Thoracic aorta (tissue), 2 donors: Measurements from ENCODE around the gene OXA1L. TPM values are rescaled to one million over a fixed set of nuclear protein-coding genes. Genes with fewer than 3 reads are reported as not detected.
"Not testable (repeated sequence)": the region's sequence is repeated elsewhere in the genome, so short reads cannot be mapped to it uniquely, and the experiment has no call there.

Experiments
- ATAC-seq: fragments of 150-250 bp; one replicate; pipeline ENCODE4 v1.8.0; 2017; ENCODE audit warnings: low read depth; ENCODE audit not compliant: insufficient number of reproducible peaks, low FRiP score
- DNase-seq: peaks from one replicate; pipeline ENCODE4 v3.0.0-alpha.2; 2020; ENCODE audit warnings: low spot score
- H3K27ac ChIP-seq, 2 donors: fragments of 200-600 bp; sonication (generic); 1 replicate in 1 of 2; 2 replicates in 1 of 2; pipeline ENCODE4 v1.5.1; 2016; ENCODE audit warnings: mild to moderate bottlenecking in 2 of 2, moderate library complexity in 2 of 2
- H3K27me3 ChIP-seq: fragments of 200-600 bp; sonication (generic); replicated peaks from 2 replicates; pipeline ENCODE4 v1.6.0; 2016; ENCODE audit warnings: mild to moderate bottlenecking; ENCODE audit not compliant: insufficient read depth
- H3K36me3 ChIP-seq: fragments of 200-600 bp; sonication (generic); one replicate; pipeline ENCODE4 v1.5.1; 2016
- H3K4me1 ChIP-seq, 2 donors: fragments of 200-600 bp; sonication (generic); 1 replicate in 1 of 2; 2 replicates in 1 of 2; pipeline versions ENCODE4 v1.5.1 to v1.6.0; 2016; ENCODE audit warnings: low read depth in 2 of 2, mild to moderate bottlenecking in 1 of 2; ENCODE audit not compliant: control insufficient read depth in 1 of 2
- H3K4me3 ChIP-seq: fragments of 200-600 bp; sonication (generic); 2 replicates; pipeline ENCODE4 v1.5.1; 2016; ENCODE audit warnings: mild to moderate bottlenecking
- H3K9me3 ChIP-seq: fragments of 200-600 bp; sonication (generic); 2 replicates; pipeline ENCODE4 v1.5.1; 2016
- CTCF ChIP-seq: fragments of 200-600 bp; sonication (generic); IDR thresholded peaks from one replicate; pipeline ENCODE4 v1.5.1; 2019; ENCODE audit warnings: antibody characterized with exemption
- total RNA-seq, 2 donors: library from RNA; depleted of rRNA; stranded (reverse); fragments of >200 nt; gene quantifications; one replicate each; pipeline versions ENCODE4 v1.1.0 to v1.2.3, GENCODE V29; 2016

Gene OXA1L
- total RNA-seq, 2 donors from 2014 or later, result 72.2 to 72.6 TPM

GRCh38 chr14:22792158-22792557 lies 25.7 kb downstream of the OXA1L start:
- DNase-seq (no peak), ATAC-seq (no peak)
- TF ChIP-seq CTCF, result no peak
- Histone ChIP-seq H3K27ac (no peak overlapping the region), H3K9me3 (no peaks in the 10 kb centered on the region), H3K4me1 (no peaks in the 10 kb centered on the region), H3K4me3 (no peak overlapping the region), H3K36me3 (no peaks in the 10 kb centered on the region), H3K27me3 (no peaks in the 10 kb centered on the region)

- not testable (repeated sequence) for H3K27ac ChIP-seq, H3K4me1 ChIP-seq, ATAC-seq, DNase-seq, H3K9me3 ChIP-seq, H3K27me3 ChIP-seq, H3K36me3 ChIP-seq, H3K4me3 ChIP-seq
These were observed 27.1 kb downstream of the OXA1L start for GRCh38 chr14:22793550-22793949.

GRCh38 chr14:22793976-22794375 lies 27.5 kb downstream of the OXA1L start:
- ATAC-seq, result no peak
- no peaks in the 10 kb centered on the region for H3K9me3 ChIP-seq
- TF ChIP-seq CTCF, result no peak

GRCh38 chr14:22794551-22794951 lies 28.1 kb downstream of the OXA1L start:
- DNase-seq (no peak), ATAC-seq (no peak)
- no peak for TF ChIP-seq CTCF
- H3K9me3 ChIP-seq, result no peaks in the 10 kb centered on the region
- no peak overlapping the region for H3K4me3 ChIP-seq
- no peaks in the 10 kb centered on the region for H3K4me1 ChIP-seq
- H3K27me3 ChIP-seq, result no peaks in the 10 kb centered on the region
- H3K36me3 ChIP-seq, result no peaks in the 10 kb centered on the region
- no peak overlapping the region for H3K27ac ChIP-seq

More at GRCh38 chr14:22793976-22794375, 27.5 kb downstream of the OXA1L start:
- H3K27me3 ChIP-seq, result no peaks in the 10 kb centered on the region
- no peaks in the 10 kb centered on the region for H3K36me3 ChIP-seq
- H3K4me1 ChIP-seq, result no peaks in the 10 kb centered on the region
- DNase-seq, result no peak
- no peak overlapping the region for H3K27ac ChIP-seq
- no peak overlapping the region for H3K4me3 ChIP-seq

- TF ChIP-seq CTCF, result no peak
- no peak for DNase-seq
These were observed 29.7 kb downstream of the OXA1L start for GRCh38 chr14:22796087-22796707.

More at GRCh38 chr14:22796087-22796707, 29.7 kb downstream of the OXA1L start:
- H3K4me1 ChIP-seq, result no peaks in the 10 kb centered on the region
- H3K4me3 ChIP-seq, result no peak overlapping the region
- no peaks in the 10 kb centered on the region for H3K36me3 ChIP-seq
- no peaks in the 10 kb centered on the region for H3K9me3 ChIP-seq
- no peak overlapping the region for H3K27ac ChIP-seq
- no peaks in the 10 kb centered on the region for H3K27me3 ChIP-seq
- no peak for ATAC-seq
